Measurements from ENCODE around the gene SLC32A1. TPM values are rescaled to one million over a fixed set of nuclear protein-coding genes. Genes with fewer than 3 reads are reported as not detected.

The SLC32A1 gene
- total and polyA plus RNA-seq, 2 of the 13 experiments (the other 11 are each of a cell fraction or from before 2014, with no cell fraction given): not detected

DNA sequence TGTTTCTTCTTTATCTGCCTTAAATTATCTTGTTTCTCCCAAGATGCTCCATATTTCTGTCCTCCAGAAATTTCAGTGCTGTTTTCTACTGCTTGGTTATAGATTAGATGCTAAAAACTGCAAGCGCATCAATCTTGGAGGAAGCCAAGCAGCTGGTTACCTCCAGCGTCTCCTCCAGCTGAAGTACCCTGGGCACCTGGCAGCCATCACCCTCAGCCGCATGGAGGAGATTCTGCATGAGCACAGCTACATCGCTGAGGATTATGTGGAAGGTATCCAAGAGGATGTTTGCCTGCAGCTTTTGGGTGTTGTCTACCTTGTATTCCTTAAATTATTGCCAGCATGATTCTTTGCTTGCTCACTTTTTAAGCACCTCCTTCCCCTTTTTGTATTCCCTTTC is 27.7 kb downstream of the SLC32A1 start (continued):
- no peak for TF ChIP-seq ZNF670 (CRISPR knock-in tag; IDR thresholded peaks at IDR 0.05; ENCODE audit: borderline replicate concordance)
- TF ChIP-seq ZNF367 (CRISPR knock-in tag; IDR thresholded peaks at IDR 0.05; ENCODE audit: borderline replicate concordance): no peak

DNA sequence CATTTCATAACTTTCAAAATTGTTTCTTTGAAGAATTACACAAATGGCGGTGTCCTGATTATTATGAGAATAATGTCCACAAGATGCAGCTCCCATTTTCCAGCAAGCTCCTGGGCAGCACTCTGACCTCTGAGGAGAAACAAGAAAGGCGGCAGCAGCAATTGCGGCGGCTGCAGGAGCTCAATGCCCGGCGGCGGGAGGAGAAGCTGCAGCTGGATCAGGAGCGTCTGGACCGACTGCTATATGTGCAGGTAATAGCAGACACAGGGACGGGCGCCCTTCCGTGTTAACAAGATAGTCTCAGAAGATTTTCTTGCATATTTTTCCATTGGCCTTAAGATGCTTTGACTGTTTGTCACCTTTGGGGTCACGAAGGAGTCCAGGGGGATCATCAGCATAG is 30.6 kb downstream of the SLC32A1 start:
- H3K4me3 ChIP-seq (replicated peaks in 1 of 3; ENCODE audit: insufficient read depth in 1 of 3, low read depth in 2 of 3, low read length in 3 of 3): no peak overlapping the region
- H3K79me2 ChIP-seq (ENCODE audit: insufficient read depth, low read length): peaks cover 5% of the 10 kb centered on the region
- H3K27ac ChIP-seq (ENCODE audit: extremely low read length, insufficient read depth, low read length): no peak overlapping the region
- ChIA-PET CTCF (ENCODE audit: low intra/inter-chr PET ratio, low total read pairs) (no interaction called here), POLR2A (no interaction called here)
- H3K4me1 ChIP-seq (ENCODE audit: insufficient read depth, low read length): peaks cover 5% of the 10 kb centered on the region
- no peaks in the 10 kb centered on the region for H3K9me3 ChIP-seq (ENCODE audit: low read length)
- 0 out of 2 replicates have a peak, but pooled peaks cover 4% of the 10 kb centered on the region for H4K20me1 ChIP-seq (ENCODE audit: insufficient read depth, low read length)
- H3K36me3 ChIP-seq (replicated peaks in 1 of 2; ENCODE audit: control insufficient read depth in 1 of 2, insufficient read depth in 2 of 2, low read length in 2 of 2): peaks cover 44 to 71% of the 10 kb centered on the region in 2 experiments
- no peak for DNase-seq (ENCODE audit: low spot score)
- no peak overlapping the region for H2AFZ ChIP-seq (ENCODE audit: low read length)
- FAIRE-seq: no peak
- intact Hi-C loops (cut with micrococcal nuclease; ENCODE audit: unreplicated experiment) (no loop called here), in situ Hi-C loops (cut with HindIII; ENCODE audit: extremely low pct_ligation_motif_present, low pct_unique_long_range_greater_than_20kb) (no loop called here)
- H3K27me3 ChIP-seq (ENCODE audit: control insufficient read depth in 1 of 2, insufficient read depth in 2 of 2, low read length in 2 of 2): no peaks in the 10 kb centered on the region
- H3K4me2 ChIP-seq (ENCODE audit: low read depth, low read length): no peak overlapping the region
- BruUV-seq (replicated peaks): no TSS peak
- no peak for TF ChIP-seq ZFP1 (CRISPR knock-in tag; IDR thresholded peaks at IDR 0.05)
- no peak for TF ChIP-seq GZF1 (CRISPR knock-in tag; IDR thresholded peaks at IDR 0.05)
- TF ChIP-seq ATRX (CRISPR knock-in tag; IDR thresholded peaks at IDR 0.05; ENCODE audit: borderline replicate concordance): no peak
- no peak for TF ChIP-seq MTA1 (CRISPR knock-in tag; IDR thresholded peaks at IDR 0.05; ENCODE audit: borderline replicate concordance)
- TF ChIP-seq ZNF713 (CRISPR knock-in tag; IDR thresholded peaks at IDR 0.05): no peak
- no peak for TF ChIP-seq TOPORS (CRISPR knock-in tag; IDR thresholded peaks at IDR 0.05)
- TF ChIP-seq, protein P1, sequence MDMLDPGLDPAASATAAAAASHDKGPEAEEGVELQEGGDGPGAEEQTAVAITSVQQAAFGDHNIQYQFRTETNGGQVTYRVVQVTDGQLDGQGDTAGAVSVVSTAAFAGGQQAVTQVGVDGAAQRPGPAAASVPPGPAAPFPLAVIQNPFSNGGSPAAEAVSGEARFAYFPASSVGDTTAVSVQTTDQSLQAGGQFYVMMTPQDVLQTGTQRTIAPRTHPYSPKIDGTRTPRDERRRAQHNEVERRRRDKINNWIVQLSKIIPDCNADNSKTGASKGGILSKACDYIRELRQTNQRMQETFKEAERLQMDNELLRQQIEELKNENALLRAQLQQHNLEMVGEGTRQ (IDR thresholded peaks at IDR 0.05; ENCODE audit: low read depth, low read length): no peak
- TF ChIP-seq, protein P1 (CRISPR knock-in tag; IDR thresholded peaks at IDR 0.05; ENCODE audit: borderline replicate concordance): no peak
- no peak for TF ChIP-seq SMYD3 (CRISPR knock-in tag; IDR thresholded peaks at IDR 0.05)
- TF ChIP-seq ZNF136 (CRISPR knock-in tag; IDR thresholded peaks at IDR 0.05; ENCODE audit: low read depth): no peak
- TF ChIP-seq, protein P2, sequence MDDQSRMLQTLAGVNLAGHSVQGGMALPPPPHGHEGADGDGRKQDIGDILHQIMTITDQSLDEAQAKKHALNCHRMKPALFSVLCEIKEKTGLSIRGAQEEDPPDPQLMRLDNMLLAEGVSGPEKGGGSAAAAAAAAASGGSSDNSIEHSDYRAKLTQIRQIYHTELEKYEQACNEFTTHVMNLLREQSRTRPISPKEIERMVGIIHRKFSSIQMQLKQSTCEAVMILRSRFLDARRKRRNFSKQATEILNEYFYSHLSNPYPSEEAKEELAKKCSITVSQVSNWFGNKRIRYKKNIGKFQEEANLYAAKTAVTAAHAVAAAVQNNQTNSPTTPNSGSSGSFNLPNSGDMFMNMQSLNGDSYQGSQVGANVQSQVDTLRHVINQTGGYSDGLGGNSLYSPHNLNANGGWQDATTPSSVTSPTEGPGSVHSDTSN (CRISPR knock-in tag; IDR thresholded peaks at IDR 0.05; ENCODE audit: borderline replicate concordance): no peak
- no peak for TF ChIP-seq ETV6 (CRISPR knock-in tag; conservative IDR thresholded peaks at IDR 0.05)
- TF ChIP-seq, protein P3, sequence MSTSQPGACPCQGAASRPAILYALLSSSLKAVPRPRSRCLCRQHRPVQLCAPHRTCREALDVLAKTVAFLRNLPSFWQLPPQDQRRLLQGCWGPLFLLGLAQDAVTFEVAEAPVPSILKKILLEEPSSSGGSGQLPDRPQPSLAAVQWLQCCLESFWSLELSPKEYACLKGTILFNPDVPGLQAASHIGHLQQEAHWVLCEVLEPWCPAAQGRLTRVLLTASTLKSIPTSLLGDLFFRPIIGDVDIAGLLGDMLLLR (CRISPR knock-in tag; IDR thresholded peaks at IDR 0.05): no peak
- no peak for TF ChIP-seq ZFP62 (CRISPR knock-in tag; IDR thresholded peaks at IDR 0.05)
- H3K9ac ChIP-seq (ENCODE audit: insufficient read depth, low read depth, low read length): no peak overlapping the region
- WGBS (ENCODE audit: low lambda C conversion rate): 97% methylated on average over 13 of the region's 13 CpGs
- ATAC-seq: no peak
